Activated T-helper 2 cell treated with anti-CD3 and anti-CD28 coated beads, Interferon-gamma antibody, Interleukin-2, Interleukin-4, amounts not matched to agents 10 μg/mL and 5 μg/mL and 100 μg/mL, durations not matched to agents 14 hours and 24 hours and 36 hours (primary cell): Measurements from ENCODE around the gene GATAD2A. TPM values are rescaled to one million over a fixed set of nuclear protein-coding genes. Genes with fewer than 3 reads are reported as not detected.

Source experiments
- DNase-seq: peaks from one replicate; pipeline ENCODE4 v3.0.0; 2021; ENCODE audit warnings: low spot score
- H3K27ac Mint-ChIP-seq: one replicate; pipeline ENCODE4 v1.8.0; 2021; ENCODE audit warnings: mixed read lengths
- H3K27me3 Mint-ChIP-seq: one replicate; pipeline ENCODE4 v1.8.0; 2021; ENCODE audit warnings: low read depth, mixed read lengths
- H3K36me3 Mint-ChIP-seq: one replicate; pipeline ENCODE4 v1.8.0; 2021; ENCODE audit warnings: low read depth, mixed read lengths
- H3K4me1 Mint-ChIP-seq: one replicate; pipeline ENCODE4 v1.8.0; 2021; ENCODE audit warnings: low read depth, mixed read lengths
- H3K4me3 Mint-ChIP-seq: one replicate; pipeline ENCODE4 v1.8.0; 2021; ENCODE audit warnings: low read depth, mild to moderate bottlenecking, moderate library complexity, mixed read lengths
- H3K9me3 Mint-ChIP-seq: one replicate; pipeline ENCODE4 v1.8.0; 2021; ENCODE audit warnings: mixed read lengths
- intact Hi-C: fragments of 100-400 bp; cut with micrococcal nuclease; formaldehyde crosslinking; loops from one replicate; pipeline ENCODE4 v1.15.1; 2023
- total RNA-seq: library from RNA; stranded (reverse); gene quantifications from 2 replicates; pipeline ENCODE4 v1.2.3, GENCODE V29; 2022

GATAD2A gene
- total RNA-seq, 1 donor from 2014 or later = 128 TPM

GRCh38 chr19:19418555-19419260, 13.2 kb downstream of the GATAD2A start:
- H3K9me3 Mint-ChIP-seq = no peaks in the 10 kb centered on the region
- no peak for DNase-seq
- intact Hi-C loops = no loop called here
- H3K4me3 Mint-ChIP-seq = no peak overlapping the region
- peaks cover 39% of the 10 kb centered on the region for H3K4me1 Mint-ChIP-seq
- peak overlapping the region; percentile 63 for H3K27ac Mint-ChIP-seq
- H3K27me3 Mint-ChIP-seq = no peaks in the 10 kb centered on the region
- peaks cover 19% of the 10 kb centered on the region for H3K36me3 Mint-ChIP-seq

GRCh38 chr19:19420570-19421298, 15.3 kb downstream of the GATAD2A start:
- intact Hi-C loops = no loop called here
- Mint-ChIP-seq H3K9me3 (no peaks in the 10 kb centered on the region), H3K27me3 (no peaks in the 10 kb centered on the region), H3K4me1 (peaks cover 35% of the 10 kb centered on the region), H3K36me3 (peaks cover 12% of the 10 kb centered on the region), H3K4me3 (no peak overlapping the region), H3K27ac (no peak overlapping the region)
- DNase-seq = no peak

GRCh38 chr19:19421299-19421696, 15.8 kb downstream of the GATAD2A start:
- Mint-ChIP-seq H3K27ac (no peak overlapping the region), H3K4me1 (peaks cover 30% of the 10 kb centered on the region), H3K4me3 (no peak overlapping the region), H3K9me3 (no peaks in the 10 kb centered on the region), H3K27me3 (no peaks in the 10 kb centered on the region), H3K36me3 (peaks cover 7% of the 10 kb centered on the region)
- no peak for DNase-seq
- intact Hi-C loops = no loop called here

- DNase-seq = no peak
- H3K27me3 Mint-ChIP-seq = no peaks in the 10 kb centered on the region
- intact Hi-C loops = no loop called here
- peaks cover 31% of the 10 kb centered on the region for H3K4me1 Mint-ChIP-seq
- peaks cover 10% of the 10 kb centered on the region for H3K36me3 Mint-ChIP-seq
- no peak overlapping the region for H3K4me3 Mint-ChIP-seq
- no peaks in the 10 kb centered on the region for H3K9me3 Mint-ChIP-seq
- H3K27ac Mint-ChIP-seq = no peak overlapping the region
These were observed 16.7 kb downstream of the GATAD2A start for GRCh38 chr19:19422156-19422555.

GRCh38 chr19:19423322-19423721, 17.8 kb downstream of the GATAD2A start:
- Mint-ChIP-seq H3K4me1 (peaks cover 19% of the 10 kb centered on the region), H3K27me3 (no peaks in the 10 kb centered on the region), H3K36me3 (peaks cover 14% of the 10 kb centered on the region), H3K9me3 (no peaks in the 10 kb centered on the region), H3K27ac (no peak overlapping the region), H3K4me3 (no peak overlapping the region)
- intact Hi-C loops = no loop called here
- DNase-seq = no peak

GRCh38 chr19:19425170-19425875, 19.8 kb downstream of the GATAD2A start:
- Mint-ChIP-seq H3K27ac (no peak overlapping the region), H3K9me3 (no peaks in the 10 kb centered on the region), H3K27me3 (no peaks in the 10 kb centered on the region), H3K36me3 (peaks cover 19% of the 10 kb centered on the region), H3K4me1 (peaks cover 11% of the 10 kb centered on the region), H3K4me3 (no peak overlapping the region)
- no peak for DNase-seq
- intact Hi-C loops = no loop called here

- Mint-ChIP-seq H3K27ac (no peak overlapping the region), H3K9me3 (no peaks in the 10 kb centered on the region), H3K36me3 (peaks cover 24% of the 10 kb centered on the region), H3K4me3 (no peak overlapping the region), H3K27me3 (no peaks in the 10 kb centered on the region), H3K4me1 (peaks cover 11% of the 10 kb centered on the region)
- intact Hi-C loops = no loop called here
- no peak for DNase-seq
These were observed 20.7 kb downstream of the GATAD2A start for GRCh38 chr19:19426216-19426615.

- peaks cover 13% of the 10 kb centered on the region for H3K4me1 Mint-ChIP-seq
- no peak overlapping the region for H3K4me3 Mint-ChIP-seq
- no peak for DNase-seq
- H3K9me3 Mint-ChIP-seq = no peaks in the 10 kb centered on the region
- no peaks in the 10 kb centered on the region for H3K27me3 Mint-ChIP-seq
- H3K27ac Mint-ChIP-seq = no peak overlapping the region
- peaks cover 21% of the 10 kb centered on the region for H3K36me3 Mint-ChIP-seq
- intact Hi-C loops = no loop called here
These were observed 21.3 kb downstream of the GATAD2A start for GRCh38 chr19:19426799-19427198.

- DNase-seq = no peak
- Mint-ChIP-seq H3K4me3 (no peak overlapping the region), H3K27ac (no peak overlapping the region), H3K36me3 (peaks cover 21% of the 10 kb centered on the region), H3K27me3 (no peaks in the 10 kb centered on the region), H3K4me1 (peaks cover 13% of the 10 kb centered on the region), H3K9me3 (no peaks in the 10 kb centered on the region)
- intact Hi-C loops = no loop called here
These were observed 21.8 kb downstream of the GATAD2A start for GRCh38 chr19:19427302-19427701.

- H3K4me3 Mint-ChIP-seq = no peak overlapping the region
- H3K27ac Mint-ChIP-seq = no peak overlapping the region
- H3K4me1 Mint-ChIP-seq = peaks cover 15% of the 10 kb centered on the region
- H3K36me3 Mint-ChIP-seq = peaks cover 21% of the 10 kb centered on the region
- intact Hi-C loops = no loop called here
- no peaks in the 10 kb centered on the region for H3K27me3 Mint-ChIP-seq
- H3K9me3 Mint-ChIP-seq = no peaks in the 10 kb centered on the region
- no peak for DNase-seq
These were observed 22.5 kb downstream of the GATAD2A start for GRCh38 chr19:19427944-19428343.

- Mint-ChIP-seq H3K4me1 (peaks cover 16% of the 10 kb centered on the region), H3K9me3 (no peaks in the 10 kb centered on the region), H3K36me3 (peaks cover 24% of the 10 kb centered on the region), H3K4me3 (no peak overlapping the region), H3K27ac (no peak overlapping the region), H3K27me3 (no peaks in the 10 kb centered on the region)
- intact Hi-C loops = no loop called here
- no peak for DNase-seq
These were observed 23.3 kb downstream of the GATAD2A start for GRCh38 chr19:19428746-19429145.

- Mint-ChIP-seq H3K36me3 (peaks cover 24% of the 10 kb centered on the region), H3K9me3 (no peaks in the 10 kb centered on the region), H3K4me1 (peaks cover 16% of the 10 kb centered on the region), H3K4me3 (no peak overlapping the region), H3K27me3 (no peaks in the 10 kb centered on the region), H3K27ac (no peak overlapping the region)
- intact Hi-C loops = no loop called here
- no peak for DNase-seq
These were observed 23.9 kb downstream of the GATAD2A start for GRCh38 chr19:19429361-19429760.

- Mint-ChIP-seq H3K4me1 (peaks cover 14% of the 10 kb centered on the region), H3K4me3 (no peak overlapping the region)
These were observed 27.3 kb downstream of the GATAD2A start for GRCh38 chr19:19432732-19433131.

More at GRCh38 chr19:19432732-19433131, 27.3 kb downstream of the GATAD2A start:
- no peak overlapping the region for H3K27ac Mint-ChIP-seq
- intact Hi-C loops = no loop called here
- H3K27me3 Mint-ChIP-seq = no peaks in the 10 kb centered on the region
- H3K36me3 Mint-ChIP-seq = peaks cover 28% of the 10 kb centered on the region
- H3K9me3 Mint-ChIP-seq = no peaks in the 10 kb centered on the region
- DNase-seq = no peak
